Right cardiac atrium (tissue), 5 donors: ENCODE results near the gene SDR42E1. TPM values are rescaled to one million over a fixed set of nuclear protein-coding genes. Genes with fewer than 3 reads are reported as not detected.
"Not testable (repeated sequence)": the region's sequence is repeated elsewhere in the genome, so short reads cannot be mapped to it uniquely, and the experiment has no call there.

Experiments used
- ATAC-seq, 2 donors: fragments of 200-7000 bp; cut with Tn5 transposase; one replicate each; pipeline versions ENCODE4 v1.8.0 to v1.9.1; 2020; ENCODE audit warnings: moderate library complexity in 2 of 2, mild to moderate bottlenecking in 1 of 2
- DNase-seq, 3 donors: peaks; one replicate each; pipeline ENCODE4 v3.0.0-alpha.2; 2020
- H3K27ac ChIP-seq: one replicate; pipeline ENCODE4 v1.5.1; 2013; ENCODE audit warnings: mild to moderate bottlenecking, low read length, control low read depth, moderate library complexity
- H3K27me3 ChIP-seq: one replicate; pipeline ENCODE4 v1.6.1; 2013; ENCODE audit not compliant: control insufficient read depth, insufficient read depth
- H3K4me1 ChIP-seq: one replicate; pipeline ENCODE4 v1.6.1; 2013; ENCODE audit warnings: low read length; ENCODE audit not compliant: control insufficient read depth, insufficient read depth
- H3K4me3 ChIP-seq: one replicate; pipeline ENCODE4 v1.5.1; 2013; ENCODE audit warnings: low read length, control low read depth
- H3K9me3 ChIP-seq: one replicate; pipeline ENCODE4 v1.6.1; 2013; ENCODE audit warnings: low read length; ENCODE audit not compliant: control insufficient read depth
- WGBS: extraction: QIAGEN DNeasy Blood & Tissue Kit; methylation state at CpG from one replicate; pipeline ENCODE4 v1.1.7; 2013; 5-methylcytosine and 5-hydroxymethylcytosine counted together
- intact Hi-C, 4 donors: fragments of 100-400 bp; cut with DNase I; formaldehyde crosslinking; loops; one replicate each; pipeline versions ENCODE4 v1.11.0 to v1.14.0; 2022 to 2023
- polyA plus RNA-seq: library from polyadenylated mRNA; stranded (reverse); fragments of 200-250 nt; gene quantifications from one replicate; pipeline ENCODE4 v1.2.3, GENCODE V29; 2013
- total RNA-seq, 4 donors: library from RNA; stranded (reverse); fragmentation: NEBNext Ultra II Directional; extraction: Animal tissue kit (Norgen Biotek cat#: 25700); gene quantifications; one replicate each; pipeline ENCODE4 v1.2.1, GENCODE V29; 2021
- donor health status: healthy with polysubstance abuse.
- donor health status: DM: no; HTN: yes; CAD: no.
- donor health status: DM: no; HTN: no; CAD: no.
- donor health status: DM: no; HTN: yes; CAD: no; lungs with severe emphysema.
- donor health status: DM: yes; HTN: yes; CAD: no.

Gene SDR42E1
- total and polyA plus RNA-seq, 5 donors: 0.43 to 3.4 (median 2.6) TPM

GRCh38 chr16:82020051-82020450, 8.8 kb upstream of the SDR42E1 start:
- H3K27me3 ChIP-seq: no peaks in the 10 kb centered on the region
- ATAC-seq: no peak
- DNase-seq: no peak
- intact Hi-C loops: loop anchor here in 1 of 4 donors (10.0 kb wide), 1 partner anchor 435 kb away; no protein-coding TSS in a partner anchor
- no peaks in the 10 kb centered on the region for H3K9me3 ChIP-seq
- no peak overlapping the region for H3K4me3 ChIP-seq
- no peak overlapping the region for H3K27ac ChIP-seq
- no peaks in the 10 kb centered on the region for H3K4me1 ChIP-seq
- WGBS: 87% methylated on average over 5 of the region's 5 CpGs

GRCh38 chr16:82019535-82019934, 8.3 kb upstream of the SDR42E1 start:
- no peak for DNase-seq
- Histone ChIP-seq H3K4me1 (no peaks in the 10 kb centered on the region), H3K9me3 (no peaks in the 10 kb centered on the region), H3K27ac (no peak overlapping the region), H3K4me3 (no peak overlapping the region), H3K27me3 (no peaks in the 10 kb centered on the region)
- intact Hi-C loops: no loop called here
- no peak for ATAC-seq
- 56% methylated on average over 8 of the region's 8 CpGs for WGBS

GRCh38 chr16:82017911-82018568, 6.8 kb upstream of the SDR42E1 start:
- no peak overlapping the region for H3K27ac ChIP-seq
- WGBS: 83% methylated on average over 6 of the region's 6 CpGs
- ATAC-seq: no peak
- no peaks in the 10 kb centered on the region for H3K9me3 ChIP-seq
- intact Hi-C loops: no loop called here
- H3K27me3 ChIP-seq: no peaks in the 10 kb centered on the region
- H3K4me3 ChIP-seq: no peak overlapping the region
- no peaks in the 10 kb centered on the region for H3K4me1 ChIP-seq
- DNase-seq: no peak

- 41% methylated on average over 2 of the region's 2 CpGs for WGBS
- no peaks in the 10 kb centered on the region for H3K4me1 ChIP-seq
- H3K27ac ChIP-seq: no peak overlapping the region
- DNase-seq (no peak), ATAC-seq (peak in 1 of 2 donors; percentile 40)
- no peak overlapping the region for H3K4me3 ChIP-seq
- H3K9me3 ChIP-seq: no peaks in the 10 kb centered on the region
- intact Hi-C loops: no loop called here
- H3K27me3 ChIP-seq: no peaks in the 10 kb centered on the region
Observed at GRCh38 chr16:82016964-82017363, 5.7 kb upstream of the SDR42E1 start.

- H3K9me3 ChIP-seq: no peaks in the 10 kb centered on the region
- intact Hi-C loops: no loop called here
- 28% methylated on average over 7 of the region's 7 CpGs for WGBS
- ATAC-seq (peak; percentile 38 to 86), DNase-seq (no peak)
- H3K4me3 ChIP-seq: no peak overlapping the region
- no peaks in the 10 kb centered on the region for H3K4me1 ChIP-seq
- no peak overlapping the region for H3K27ac ChIP-seq
- no peaks in the 10 kb centered on the region for H3K27me3 ChIP-seq
Observed at GRCh38 chr16:82016263-82016662, 5.0 kb upstream of the SDR42E1 start.

GRCh38 chr16:82013139-82013538, 1.9 kb upstream of the SDR42E1 start:
- H3K9me3 ChIP-seq: peaks cover 5% of the 10 kb centered on the region
- intact Hi-C loops: no loop called here
- DNase-seq (no peak), ATAC-seq (no peak)
- WGBS: 74% methylated on average over 2 of the region's 2 CpGs
- no peaks in the 10 kb centered on the region for H3K4me1 ChIP-seq
- no peak overlapping the region for H3K27ac ChIP-seq
- no peaks in the 10 kb centered on the region for H3K27me3 ChIP-seq
- H3K4me3 ChIP-seq: no peak overlapping the region

- WGBS: 86% methylated on average over 8 of the region's 8 CpGs
- Histone ChIP-seq H3K4me1 (no peaks in the 10 kb centered on the region), H3K9me3 (peaks cover 5% of the 10 kb centered on the region), H3K4me3 (peak overlapping the region; percentile 50), H3K27me3 (no peaks in the 10 kb centered on the region), H3K27ac (no peak overlapping the region)
- DNase-seq (no peak), ATAC-seq (no peak)
- intact Hi-C loops: no loop called here
Observed at GRCh38 chr16:82010649-82011048, 621 bp downstream of the SDR42E1 start.

GRCh38 chr16:82009789-82010188, 1.5 kb downstream of the SDR42E1 start:
- H3K4me3 ChIP-seq, H3K9me3 ChIP-seq, ATAC-seq, H3K27me3 ChIP-seq, H3K4me1 ChIP-seq, H3K27ac ChIP-seq, DNase-seq, intact Hi-C loops: not testable (repeated sequence)
- 85% methylated on average over 4 of the region's 4 CpGs for WGBS

- H3K27ac ChIP-seq: no peak overlapping the region
- no peaks in the 10 kb centered on the region for H3K4me1 ChIP-seq
- intact Hi-C loops: no loop called here
- H3K4me3 ChIP-seq: no peak overlapping the region
- ATAC-seq (no peak), DNase-seq (no peak)
- H3K27me3 ChIP-seq: no peaks in the 10 kb centered on the region
- WGBS: 92% methylated on average over 9 of the region's 9 CpGs
- H3K9me3 ChIP-seq: peaks cover 5% of the 10 kb centered on the region
Observed at GRCh38 chr16:82008957-82009592, 2.2 kb downstream of the SDR42E1 start.

- Histone ChIP-seq H3K4me1 (no peaks in the 10 kb centered on the region), H3K27me3 (no peaks in the 10 kb centered on the region), H3K4me3 (no peak overlapping the region), H3K27ac (no peak overlapping the region), H3K9me3 (peaks cover 5% of the 10 kb centered on the region)
- DNase-seq: no peak
- no peak for ATAC-seq
- 91% methylated on average over 2 of the region's 2 CpGs for WGBS
- intact Hi-C loops: no loop called here
Observed at GRCh38 chr16:82007189-82007588, 4.1 kb downstream of the SDR42E1 start.

GRCh38 chr16:82006036-82006435, 5.2 kb downstream of the SDR42E1 start:
- H3K4me1 ChIP-seq: no peaks in the 10 kb centered on the region
- WGBS: 94% methylated on average over 5 of the region's 5 CpGs
- ATAC-seq (no peak), DNase-seq (no peak)
- no peak overlapping the region for H3K4me3 ChIP-seq
- peaks cover 5% of the 10 kb centered on the region for H3K9me3 ChIP-seq
- H3K27ac ChIP-seq: no peak overlapping the region
- no peaks in the 10 kb centered on the region for H3K27me3 ChIP-seq
- intact Hi-C loops: no loop called here
